K562 (cell line): Measurements from ENCODE around the gene RARRES2. TPM values are rescaled to one million over a fixed set of nuclear protein-coding genes. Genes with fewer than 3 reads are reported as not detected.

Source experiments
- ARID2 ChIP-seq: fragments of 450-650 bp; IDR thresholded peaks from 2 replicates; pipeline ENCODE4 v1.6.1; 2017; ENCODE audit warnings: antibody characterized with exemption, mild to moderate bottlenecking
- ATF2 ChIP-seq: sonication (generic); formaldehyde crosslinking; IDR thresholded peaks from 2 replicates; pipeline ENCODE4 v1.8.1; 2022; ENCODE audit warnings: missing genetic modification reagents
- E4F1 ChIP-seq: fragments of 250-450 bp; sonication (Bioruptor Pico); IDR thresholded peaks from 2 replicates; pipeline ENCODE4 v1.5.0; 2021; ENCODE audit warnings: mild to moderate bottlenecking, borderline replicate concordance
- EGR1 ChIP-seq: fragments of 450-650 bp; conservative IDR thresholded peaks from 2 replicates; pipeline ENCODE4 v1.6.1; 2017; ENCODE audit warnings: mild to moderate bottlenecking
- ETS2 ChIP-seq: IDR thresholded peaks from 2 replicates; pipeline ENCODE4 v1.6.1; 2016; ENCODE audit warnings: borderline replicate concordance, missing genetic modification characterization, mild to moderate bottlenecking, moderate library complexity, missing compliant biosample characterization; ENCODE audit not compliant: poor library complexity, severe bottlenecking
- GATA2 ChIP-seq: sonication (generic); formaldehyde crosslinking; IDR thresholded peaks from 2 replicates; pipeline ENCODE4 v1.4.0; 2020; ENCODE audit warnings: mild to moderate bottlenecking, missing genetic modification reagents
- HDAC8 ChIP-seq: fragments of 450-650 bp; IDR thresholded peaks from 2 replicates; pipeline ENCODE4 v1.6.1; 2016; ENCODE audit warnings: mild to moderate bottlenecking, missing genetic modification characterization, moderate library complexity, missing compliant biosample characterization
- KLF16 ChIP-seq: IDR thresholded peaks from 2 replicates; pipeline ENCODE4 v1.6.1; 2016; ENCODE audit warnings: antibody characterized with exemption
- MAFG ChIP-seq: fragments of 450-650 bp; conservative IDR thresholded peaks from 2 replicates; pipeline ENCODE4 v1.6.1; 2016; ENCODE audit warnings: missing genetic modification characterization, missing compliant biosample characterization
- RBM34 ChIP-seq: fragments of 200-400 bp; formaldehyde crosslinking; IDR thresholded peaks from 2 replicates; pipeline ENCODE4 v1.6.1; 2018; ENCODE audit warnings: low read length, borderline replicate concordance; ENCODE audit not compliant: insufficient read depth
- SAP30 ChIP-seq: fragments of 200-600 bp; sonication (generic); IDR thresholded peaks from 2 replicates; pipeline ENCODE4 v1.6.1; 2012; ENCODE audit warnings: borderline replicate concordance, low read depth, mild to moderate bottlenecking, moderate library complexity, low read length, control low read depth, inconsistent platforms; ENCODE audit not compliant: insufficient read depth, poor library complexity, severe bottlenecking
- STAT5B ChIP-seq: fragments of 250-450 bp; sonication (Bioruptor Pico); IDR thresholded peaks from 2 replicates; pipeline ENCODE4 v1.8.0; 2021; ENCODE audit warnings: mild to moderate bottlenecking, inconsistent platforms
- TARDBP ChIP-seq: fragments of 450-650 bp; IDR thresholded peaks from 2 replicates; pipeline ENCODE4 v1.6.1; 2016
- TSC22D4 ChIP-seq: fragments of 450-650 bp; IDR thresholded peaks from 2 replicates; pipeline ENCODE4 v1.6.1; 2016; ENCODE audit warnings: missing genetic modification characterization, missing biosample characterization, control low read depth
- ZBTB9 ChIP-seq: fragments of 450-650 bp; formaldehyde crosslinking; IDR thresholded peaks from 2 replicates; pipeline ENCODE4 v1.4.0; 2020; ENCODE audit warnings: mild to moderate bottlenecking, moderate library complexity
- ZNF644 ChIP-seq: fragments of 200-800 bp; sonication (Bioruptor generic); IDR thresholded peaks from 2 replicates; pipeline ENCODE4 v1.6.1; 2016; ENCODE audit warnings: low read depth, missing genetic modification characterization, missing compliant biosample characterization
- ZNF668 ChIP-seq: fragments of 250-450 bp; sonication (Bioruptor Pico); IDR thresholded peaks from 2 replicates; pipeline ENCODE4 v1.8.0; 2022; ENCODE audit warnings: mild to moderate bottlenecking, inconsistent platforms
- ZNF766 ChIP-seq: fragments of 200-800 bp; sonication (Bioruptor generic); conservative IDR thresholded peaks from 2 replicates; pipeline ENCODE4 v1.6.1; 2016; ENCODE audit warnings: missing genetic modification characterization, missing compliant biosample characterization
- ZNF780A ChIP-seq: fragments of 250-450 bp; sonication (Bioruptor Pico); IDR thresholded peaks from 2 replicates; pipeline ENCODE4 v1.5.0; 2021; ENCODE audit warnings: mild to moderate bottlenecking
- polyA plus RNA-seq, 8 experiments: library from polyadenylated mRNA; depleted of rRNA in 4 of 8; stranded (reverse) in 5 of 8; unstranded in 3 of 8; fragments of >200 nt; fragmentation: Nextera tagmentation in 2 of 8; fragmentation: Illumina TruSeq in 1 of 8; extraction: Ambion mirVana in 2 of 8; extraction: Trizol in 1 of 8; gene quantifications; 2 replicates each; pipeline versions ENCODE4 v1.2.1 to v1.2.3, GENCODE V29; 2011 to 2014; ENCODE audit warnings: inconsistent platforms in 1 of 8, missing spikeins in 1 of 8
- total RNA-seq, 7 experiments: library from RNA; depleted of rRNA in 6 of 7; stranded (reverse); fragments of >200 nt in 6 of 7; fragmentation: Illumina TruSeq in 2 of 7; extraction: Trizol in 2 of 7; gene quantifications; 2 replicates each; pipeline versions ENCODE4 v1.2.1 to v1.2.3, GENCODE V29; 2011 to 2021; ENCODE audit warnings: low replicate concordance in 1 of 7
- TF ChIP-seq, protein P1 (sequence below): sonication (generic); formaldehyde crosslinking; IDR thresholded peaks from 2 replicates; pipeline ENCODE4 v1.8.1; 2023; ENCODE audit warnings: mild to moderate bottlenecking, missing genetic modification reagents

Gene RARRES2
- total and polyA plus RNA-seq, 9 of the 15 experiments (the other 6 are each of a cell fraction or from before 2014, with no cell fraction given), result 0.11 to 1.7 (median 0.23) TPM; not detected in 6

DNA sequence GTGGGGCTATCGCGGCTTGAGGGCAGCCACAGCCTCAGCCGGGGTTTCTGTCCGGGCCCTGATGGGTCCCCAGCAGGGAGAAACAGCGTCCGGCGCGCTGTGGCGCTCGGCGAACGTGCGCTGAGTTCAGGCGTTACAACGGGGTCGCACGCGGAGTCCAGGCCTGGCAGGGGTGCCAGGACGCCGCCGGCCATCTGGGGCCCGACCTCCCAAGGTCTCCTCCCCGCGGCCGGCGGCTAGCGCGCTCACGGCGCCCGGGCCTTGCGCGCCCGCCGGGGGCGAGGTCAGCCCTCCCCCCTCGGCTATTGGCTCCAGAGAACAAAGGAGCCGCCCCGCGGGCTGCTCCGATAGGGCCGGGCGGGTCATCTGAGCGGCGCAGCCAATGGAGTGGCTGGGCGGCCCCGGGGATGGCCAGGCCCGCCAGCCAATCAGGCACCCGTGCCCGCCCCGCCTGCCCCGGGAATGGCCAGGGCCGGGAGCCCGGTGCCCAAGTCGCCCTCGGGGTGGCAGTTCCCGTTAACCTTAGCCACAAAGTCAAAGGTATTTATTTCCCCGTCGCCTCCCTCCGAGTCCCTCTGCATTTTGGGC, 37.5 kb upstream of the RARRES2 start, which contains the start of gene ZNF775 (continued):
- TF ChIP-seq E4F1 (CRISPR knock-in tag), result no peak; the same call in 1 of the 2 replicates
- peak; percentile 67; the same call in 1 of the 2 replicates for TF ChIP-seq TARDBP
- TF ChIP-seq ZNF780A (CRISPR knock-in tag), result no peak
- TF ChIP-seq HDAC8 (tag), result 0 out of 2 replicates have a peak, but pooled peaks have one; percentile 18
- no peak for TF ChIP-seq MAFG (tag)
- TF ChIP-seq ZNF668 (CRISPR knock-in tag), result no peak
- TF ChIP-seq ZNF644, result no peak
- TF ChIP-seq ATF2 (CRISPR knock-in tag), result no peak
- TF ChIP-seq RBM34, result peak; percentile 98; the same call in 1 of the 2 replicates
- TF ChIP-seq ZBTB9, result peak; percentile 71
- no peak for TF ChIP-seq KLF16
- no peak for TF ChIP-seq STAT5B (CRISPR knock-in tag)
- no peak for TF ChIP-seq ARID2
- no peak for TF ChIP-seq ZNF766 (CRISPR knock-in tag)
- TF ChIP-seq TSC22D4, result no peak
- TF ChIP-seq ETS2 (tag), result no peak
- TF ChIP-seq, protein P1, sequence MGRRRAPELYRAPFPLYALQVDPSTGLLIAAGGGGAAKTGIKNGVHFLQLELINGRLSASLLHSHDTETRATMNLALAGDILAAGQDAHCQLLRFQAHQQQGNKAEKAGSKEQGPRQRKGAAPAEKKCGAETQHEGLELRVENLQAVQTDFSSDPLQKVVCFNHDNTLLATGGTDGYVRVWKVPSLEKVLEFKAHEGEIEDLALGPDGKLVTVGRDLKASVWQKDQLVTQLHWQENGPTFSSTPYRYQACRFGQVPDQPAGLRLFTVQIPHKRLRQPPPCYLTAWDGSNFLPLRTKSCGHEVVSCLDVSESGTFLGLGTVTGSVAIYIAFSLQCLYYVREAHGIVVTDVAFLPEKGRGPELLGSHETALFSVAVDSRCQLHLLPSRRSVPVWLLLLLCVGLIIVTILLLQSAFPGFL (CRISPR knock-in tag), result peak; percentile 66; the same call in 1 of the 2 replicates
- peak; percentile 39; the same call in 1 of the 2 replicates for TF ChIP-seq EGR1
- TF ChIP-seq SAP30, result peak; percentile 71
- no peak for TF ChIP-seq GATA2 (CRISPR knock-in tag)
